GM19099 (cell line): Measurements from ENCODE around the gene ZNF385C.

Experiments used
- POLR2A ChIP-seq: IDR thresholded peaks from 3 replicates; pipeline ENCODE4 v1.6.1; 2011; ENCODE audit warnings: low read depth; ENCODE audit not compliant: insufficient read length; ENCODE audit errors: extremely low read depth

The ZNF385C gene

DNA sequence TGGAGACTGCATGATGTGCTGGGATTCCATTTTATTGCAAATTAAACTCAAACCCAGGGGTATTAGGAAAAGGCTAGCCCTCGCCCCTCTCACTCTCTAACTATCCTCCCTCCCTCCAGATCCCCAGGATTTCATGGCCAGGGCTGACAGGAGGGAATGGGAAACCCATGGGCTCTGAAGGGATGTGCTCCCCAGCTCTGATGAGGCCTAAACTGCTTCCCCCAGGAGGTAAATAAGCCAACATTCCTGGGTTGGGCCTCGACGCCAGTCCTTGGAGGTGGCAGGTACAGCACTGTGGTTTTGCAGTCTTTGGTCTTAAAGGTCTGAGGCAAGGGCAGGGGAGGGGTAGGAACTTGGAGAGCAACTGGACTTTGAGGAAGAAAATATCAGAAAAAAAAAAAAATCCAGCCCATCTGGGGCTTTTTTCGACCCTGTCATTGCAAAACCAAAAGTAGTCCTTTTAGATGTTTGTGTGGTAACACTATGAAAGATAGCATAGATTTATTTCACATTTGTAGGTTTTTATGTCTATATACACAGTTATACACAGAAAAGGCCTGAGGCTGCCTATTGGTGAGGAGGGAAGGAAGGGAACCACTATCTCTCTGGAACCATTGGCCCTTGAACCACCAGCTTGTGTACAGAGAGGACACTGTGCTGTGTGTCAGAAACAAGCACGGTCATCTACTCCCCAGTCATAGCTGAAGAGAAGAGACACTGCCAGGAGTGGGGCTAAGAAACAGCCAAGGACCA is 59.9 kb downstream of the ZNF385C start:
- TF ChIP-seq POLR2A = no peak

DNA sequence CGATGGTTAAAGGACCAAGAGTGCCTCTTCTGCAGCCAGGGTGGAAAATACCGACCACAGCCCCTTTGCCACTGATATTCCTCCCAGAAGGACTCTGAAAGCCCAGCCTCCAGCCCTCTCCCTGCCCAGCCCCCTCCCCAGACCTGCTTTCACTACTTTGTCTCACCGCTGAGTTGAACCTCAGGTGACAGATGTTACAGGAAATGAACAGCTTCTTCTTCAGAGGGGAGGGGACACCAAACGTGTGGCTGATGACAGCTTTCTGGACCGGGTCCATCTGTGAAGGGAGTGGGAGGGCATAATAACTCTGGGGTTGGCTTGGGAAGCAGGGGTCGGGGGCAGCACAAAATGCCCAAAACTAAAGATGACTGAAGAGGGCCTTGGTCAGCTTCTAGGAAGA is 64.2 kb downstream of the ZNF385C start:
- TF ChIP-seq POLR2A = no peak

DNA sequence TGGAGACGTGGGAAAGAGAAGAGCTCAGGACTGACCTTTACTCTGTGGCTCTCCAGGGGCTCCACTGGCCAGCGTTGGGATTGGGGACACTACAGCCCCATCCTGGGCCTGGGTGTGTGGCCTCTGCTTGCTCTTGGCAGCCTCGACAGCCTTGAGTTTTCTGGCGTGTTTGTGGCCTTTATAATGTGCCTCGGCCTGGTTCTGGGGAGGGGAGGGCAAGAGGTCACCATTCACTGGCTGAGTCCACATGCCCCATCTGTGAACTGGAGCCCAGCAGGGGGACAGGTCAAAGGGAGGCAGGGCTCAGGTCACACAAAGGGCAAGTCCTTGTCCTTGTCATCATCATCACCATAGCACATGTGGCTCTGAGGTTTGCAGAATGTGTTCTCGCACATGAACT is 66.7 kb downstream of the ZNF385C start:
- no peak for TF ChIP-seq POLR2A

DNA sequence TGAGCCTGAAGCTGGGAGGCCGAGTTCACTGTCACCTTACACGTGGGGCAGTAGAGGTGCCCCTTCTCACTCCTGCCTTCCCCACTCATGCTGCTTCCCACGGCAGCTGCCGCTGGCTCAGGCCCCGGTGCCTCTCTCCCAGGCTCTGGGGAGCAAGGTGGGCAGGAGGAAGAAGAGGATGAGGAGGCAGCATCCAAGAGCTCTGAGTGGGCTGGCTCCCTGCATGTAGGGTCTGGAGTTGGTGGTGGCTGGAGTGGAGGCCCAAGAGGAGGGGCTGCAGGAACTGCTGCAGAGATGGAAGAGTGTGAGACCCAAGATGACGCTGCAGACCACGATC is 69.5 kb downstream of the ZNF385C start:
- no peak for TF ChIP-seq POLR2A

DNA sequence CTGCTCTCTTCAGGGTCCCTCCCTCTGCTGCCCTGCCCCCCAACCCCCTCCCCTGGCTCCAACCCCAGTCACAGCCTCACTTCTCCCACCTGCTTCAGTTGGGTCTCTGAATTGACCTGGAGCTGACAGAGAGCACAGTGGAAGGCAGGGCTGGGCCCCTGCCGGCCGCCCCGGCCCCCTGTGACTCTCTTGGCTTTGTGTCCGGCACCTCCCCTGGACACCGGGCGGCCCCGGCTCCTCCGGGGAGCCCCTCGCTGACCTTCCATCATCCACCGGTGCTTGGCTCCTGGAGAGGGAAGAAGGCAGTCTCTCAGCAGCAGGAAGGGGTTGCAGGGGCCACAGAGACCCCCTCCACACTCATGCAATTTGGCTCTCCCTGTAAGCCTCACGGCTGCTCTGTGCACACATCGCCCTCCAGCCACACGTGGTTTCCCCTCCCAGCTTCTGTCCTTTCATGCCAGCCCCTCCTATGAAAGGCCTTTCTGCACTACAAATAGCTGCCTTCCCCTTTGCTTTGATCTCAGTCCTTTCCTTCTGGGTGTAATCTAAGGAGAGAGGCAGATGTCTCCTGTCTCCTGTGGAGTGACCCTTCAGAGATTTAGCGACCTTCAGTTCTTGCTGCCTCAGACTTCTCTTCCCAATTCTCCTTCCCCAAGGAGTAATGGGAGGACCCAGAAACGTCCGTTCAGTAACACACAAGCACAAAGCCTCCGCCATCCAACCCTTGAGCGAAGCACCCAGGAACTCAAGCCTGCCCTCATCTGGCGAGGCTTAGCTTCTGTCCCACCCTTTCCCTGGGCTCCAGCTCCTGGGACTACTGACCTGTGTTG is 70.1 kb downstream of the ZNF385C start:
- TF ChIP-seq POLR2A = no peak

DNA sequence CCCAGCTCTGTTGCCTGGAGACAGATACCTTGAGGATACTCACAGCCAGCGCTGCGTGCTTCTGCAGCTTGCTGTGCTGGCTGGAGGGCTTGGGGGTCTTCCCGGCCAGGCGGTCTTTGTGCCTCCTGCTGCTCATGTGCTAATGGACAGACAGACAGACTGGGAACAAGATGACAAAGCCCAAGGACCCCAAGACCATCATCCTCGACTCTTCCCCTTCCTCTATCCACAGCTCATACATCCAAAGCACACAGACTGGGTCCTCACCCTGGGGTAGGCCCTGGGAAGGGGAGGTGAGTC is 70.7 kb downstream of the ZNF385C start:
- TF ChIP-seq POLR2A = no peak

DNA sequence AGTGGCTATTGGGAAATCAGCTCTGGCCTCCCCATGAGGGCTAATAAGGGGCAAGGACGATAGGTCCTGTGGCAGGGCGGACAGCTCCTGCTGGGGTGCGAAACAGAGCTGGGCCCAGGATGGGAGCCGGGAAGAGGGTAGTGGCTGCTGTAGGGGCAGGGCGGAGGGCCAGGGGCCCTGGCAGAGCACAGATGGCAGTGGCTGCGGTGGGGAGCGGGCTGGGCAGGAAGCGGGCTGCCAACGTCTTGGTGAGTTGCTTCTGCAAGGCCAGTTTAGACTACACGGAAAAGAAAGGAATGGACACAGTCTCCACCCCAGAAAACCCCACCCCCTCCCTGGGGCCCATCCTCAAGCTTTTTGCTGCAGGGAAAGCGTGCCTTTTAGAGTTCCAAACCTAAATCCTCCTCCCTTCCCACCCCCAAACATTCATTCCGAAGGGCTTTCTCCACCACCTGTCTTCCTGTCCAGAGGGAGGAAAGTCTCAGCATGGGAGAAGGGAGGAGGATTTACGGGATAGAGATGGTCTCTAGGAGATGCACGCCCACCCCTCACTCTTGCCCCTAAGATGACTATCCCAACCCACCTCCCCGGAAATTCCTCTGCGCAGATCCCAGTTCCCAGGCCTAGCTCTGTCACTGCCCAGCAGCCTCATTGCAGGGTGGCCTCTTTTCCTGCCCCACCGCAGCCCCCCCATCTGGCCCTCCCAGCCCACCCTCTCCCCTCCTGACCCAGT is 71.2 kb downstream of the ZNF385C start:
- no peak for TF ChIP-seq POLR2A

DNA sequence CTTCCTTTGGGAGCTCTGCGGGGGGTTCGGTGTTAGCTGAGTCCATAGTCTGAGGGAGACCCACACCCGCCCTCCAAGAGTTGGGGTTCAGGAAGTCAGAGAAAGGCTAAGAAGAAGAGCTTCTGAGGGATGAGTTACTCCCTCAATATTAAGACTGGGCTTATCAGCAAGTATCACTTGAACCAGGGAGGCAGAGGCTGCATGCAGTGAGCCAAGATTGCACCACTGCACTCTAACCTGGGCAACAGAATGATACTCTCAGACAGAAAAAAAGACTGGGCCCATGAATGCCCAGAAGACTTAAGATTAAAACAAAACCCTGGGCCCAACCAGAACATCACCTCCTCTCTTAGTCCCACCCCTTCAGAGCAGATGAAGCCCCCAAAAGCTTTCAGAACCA is 72.3 kb downstream of the ZNF385C start:
- no peak for TF ChIP-seq POLR2A

DNA sequence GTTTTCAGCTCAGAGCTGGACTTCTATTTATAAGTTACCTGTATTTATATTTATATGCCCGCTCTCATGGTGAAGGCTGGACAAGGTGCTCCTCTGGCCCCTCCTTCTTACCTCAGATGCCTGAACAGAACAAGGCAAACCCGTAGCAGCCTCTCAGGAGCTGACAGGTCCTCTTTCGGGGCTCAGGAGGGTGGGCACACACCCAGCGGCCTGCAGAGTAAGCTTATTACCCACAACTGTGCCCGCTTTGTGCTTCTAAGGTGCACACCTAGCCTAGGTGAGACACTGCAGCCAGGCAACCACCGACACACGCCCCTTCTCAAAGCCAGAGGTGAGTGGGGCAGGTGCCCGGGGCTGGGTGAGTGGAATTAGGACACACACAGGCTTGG is 73.1 kb downstream of the ZNF385C start:
- TF ChIP-seq POLR2A = peak; percentile 8

DNA sequence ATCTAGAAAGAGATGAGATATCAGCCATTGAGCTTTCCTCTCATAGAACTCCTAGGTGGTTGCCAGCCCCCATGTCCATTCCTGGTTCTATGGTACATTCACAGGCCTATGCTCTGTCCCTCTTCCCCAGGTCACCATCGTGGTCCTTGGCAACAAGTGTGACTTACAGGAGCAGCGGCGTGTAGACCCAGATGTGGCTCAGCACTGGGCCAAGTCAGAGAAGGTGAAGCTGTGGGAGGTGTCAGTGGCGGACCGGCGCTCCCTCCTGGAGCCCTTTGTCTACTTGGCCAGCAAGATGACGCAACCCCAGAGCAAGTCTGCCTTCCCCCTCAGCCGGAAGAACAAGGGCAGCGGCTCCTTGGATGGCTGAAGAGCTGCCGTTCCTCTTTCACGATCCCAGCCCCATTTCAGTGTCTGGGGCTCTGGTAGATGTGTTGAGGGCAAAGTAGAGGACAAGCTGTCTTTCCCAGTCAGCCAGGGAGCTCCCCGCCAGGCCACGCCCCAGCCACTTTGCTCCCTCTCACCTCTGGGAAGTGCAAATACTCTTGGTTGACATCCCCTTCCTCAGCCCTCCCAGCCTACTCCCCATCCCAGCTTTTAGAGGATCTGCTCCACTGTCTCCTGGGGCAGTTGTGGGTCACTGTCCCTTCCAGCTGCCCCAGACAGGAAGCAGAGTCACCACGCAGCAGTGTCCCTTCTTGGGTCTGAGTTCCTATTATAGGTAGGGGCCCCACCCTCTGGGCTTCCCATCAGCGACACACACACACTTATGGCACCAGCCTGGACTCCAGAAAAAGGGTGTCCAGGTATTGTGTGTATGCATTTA is 74.5 kb downstream of the ZNF385C start:
- TF ChIP-seq POLR2A = no peak

DNA sequence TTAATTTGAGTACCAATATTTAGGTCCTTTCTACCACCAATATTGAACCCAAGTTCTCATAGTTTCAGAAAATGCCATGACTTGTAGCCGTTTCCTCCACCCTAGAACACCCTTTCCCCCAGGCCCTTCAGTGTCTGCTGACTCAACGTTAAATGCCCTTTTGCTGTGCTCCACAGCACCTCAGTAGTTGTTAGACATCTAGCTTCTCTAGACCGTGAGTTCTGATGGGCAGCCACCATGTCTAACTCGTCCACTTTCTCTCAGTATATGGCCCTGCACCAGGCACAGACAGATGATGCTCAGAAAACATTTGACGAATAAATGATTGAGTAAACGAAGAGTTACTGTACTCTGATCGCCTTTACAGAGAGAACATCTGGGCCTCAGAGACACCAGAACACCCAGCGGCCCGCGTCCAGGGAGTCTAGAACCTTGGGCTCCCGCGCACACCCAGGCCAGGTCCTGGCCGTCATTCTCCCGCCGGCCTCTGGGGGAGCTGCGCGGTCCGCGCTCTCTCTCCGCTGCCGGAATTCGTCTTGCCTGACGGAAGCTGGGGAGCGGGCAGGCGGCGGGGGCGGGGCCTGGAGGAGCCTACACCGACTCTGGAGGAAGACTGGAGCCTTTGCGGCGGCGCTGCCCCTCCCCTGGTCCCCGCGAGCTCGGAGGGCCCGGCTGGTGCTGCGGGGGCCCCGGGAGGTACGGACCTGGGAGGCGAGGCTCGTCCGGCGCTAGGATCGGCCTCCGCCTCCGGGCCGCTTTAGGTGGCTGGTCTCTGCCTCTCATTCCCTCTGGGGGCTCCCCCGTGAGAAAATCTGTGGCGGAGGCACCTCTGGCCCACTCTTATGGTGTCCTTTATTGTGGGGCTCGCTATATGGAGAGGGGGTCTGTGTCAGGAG is 78.5 kb downstream of the ZNF385C start, which contains the start of gene NKIRAS2:
Gene NKIRAS2, plus strand, starts transcription at position 582 of the 896 bp plus-strand sequence. CDS start 1,488 bp downstream, outside the sequence.
- TF ChIP-seq POLR2A = peak; percentile 88

DNA sequence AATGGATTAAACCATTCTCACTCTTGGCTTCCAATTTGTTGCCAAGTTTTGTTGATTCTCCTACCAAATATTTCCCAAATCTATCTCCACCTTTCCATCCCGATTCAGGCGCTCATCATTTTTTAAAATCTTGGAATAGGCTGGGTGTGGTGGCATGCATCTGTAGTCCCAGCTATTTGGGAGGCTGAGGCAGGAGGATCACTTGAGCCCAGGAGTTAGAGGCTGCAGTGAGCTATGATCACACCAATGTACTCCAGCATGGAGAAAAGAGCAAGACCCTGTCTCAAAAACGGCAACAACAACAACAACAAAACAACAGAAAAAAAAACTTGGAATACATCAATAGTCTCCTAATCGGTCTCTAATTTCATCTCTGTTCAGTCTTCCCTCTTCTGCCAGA is 79.3 kb downstream of the ZNF385C start:
- TF ChIP-seq POLR2A = no peak

DNA sequence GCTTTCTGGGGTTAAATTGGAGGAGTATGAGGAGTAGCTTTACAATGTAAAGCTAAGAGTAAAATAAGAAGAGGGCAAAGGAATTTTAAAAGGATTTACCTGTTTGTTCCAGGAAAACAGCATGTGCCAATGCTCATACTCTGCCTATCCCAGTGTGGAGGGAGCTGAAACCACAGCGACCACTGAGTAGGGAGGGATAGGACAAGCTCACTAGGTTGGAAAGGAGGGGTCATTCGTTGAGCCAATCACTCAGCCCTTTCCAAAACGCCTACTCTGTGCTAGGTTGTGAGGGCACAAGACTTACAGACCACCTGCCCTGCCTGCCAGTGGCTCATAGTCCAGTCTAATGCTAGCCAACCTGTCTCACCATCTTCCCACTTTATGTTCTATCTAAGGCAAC is 79.9 kb downstream of the ZNF385C start:
- no peak for TF ChIP-seq POLR2A

DNA sequence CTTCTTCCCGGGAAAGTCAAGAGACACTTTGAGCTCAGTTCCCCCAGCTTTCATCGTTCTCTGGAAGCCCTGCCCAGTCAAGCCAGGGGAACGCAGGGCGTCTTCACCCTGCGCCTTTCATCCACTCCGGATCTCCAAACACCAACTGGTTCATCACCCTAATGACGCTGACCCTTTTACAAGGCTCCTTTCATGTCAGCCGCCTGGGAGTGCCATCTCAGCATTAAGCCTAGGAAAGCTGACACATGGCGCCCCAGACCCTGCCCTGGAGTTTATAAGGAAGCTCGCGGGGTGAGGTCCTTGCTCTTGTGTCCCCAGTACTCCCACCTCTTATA is 80.4 kb downstream of the ZNF385C start:
- TF ChIP-seq POLR2A = no peak
